Measurements from ENCODE around the gene IGSF21.

IGSF21 gene

DNA sequence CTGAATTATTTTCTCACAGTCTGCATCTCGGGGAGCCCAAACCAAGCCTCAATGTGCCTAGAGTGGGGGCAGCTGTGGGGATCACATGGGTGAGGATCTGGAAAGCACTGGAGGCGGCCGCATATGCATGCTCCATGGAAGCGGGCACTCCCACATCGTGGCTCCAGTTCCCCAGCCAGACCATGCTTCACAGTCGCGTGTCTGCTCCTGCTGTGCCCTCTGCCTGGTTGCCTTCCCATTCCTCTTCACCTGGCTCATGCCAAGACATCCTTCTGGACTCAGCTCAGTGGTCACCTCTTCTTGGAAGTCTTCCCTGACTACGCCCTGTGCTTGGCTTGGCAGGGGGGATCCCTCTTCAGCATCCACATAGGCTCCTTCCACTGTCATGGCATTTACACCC, 32.8 kb downstream of the IGSF21 start (continued):
- TF ChIP-seq, protein P1, sequence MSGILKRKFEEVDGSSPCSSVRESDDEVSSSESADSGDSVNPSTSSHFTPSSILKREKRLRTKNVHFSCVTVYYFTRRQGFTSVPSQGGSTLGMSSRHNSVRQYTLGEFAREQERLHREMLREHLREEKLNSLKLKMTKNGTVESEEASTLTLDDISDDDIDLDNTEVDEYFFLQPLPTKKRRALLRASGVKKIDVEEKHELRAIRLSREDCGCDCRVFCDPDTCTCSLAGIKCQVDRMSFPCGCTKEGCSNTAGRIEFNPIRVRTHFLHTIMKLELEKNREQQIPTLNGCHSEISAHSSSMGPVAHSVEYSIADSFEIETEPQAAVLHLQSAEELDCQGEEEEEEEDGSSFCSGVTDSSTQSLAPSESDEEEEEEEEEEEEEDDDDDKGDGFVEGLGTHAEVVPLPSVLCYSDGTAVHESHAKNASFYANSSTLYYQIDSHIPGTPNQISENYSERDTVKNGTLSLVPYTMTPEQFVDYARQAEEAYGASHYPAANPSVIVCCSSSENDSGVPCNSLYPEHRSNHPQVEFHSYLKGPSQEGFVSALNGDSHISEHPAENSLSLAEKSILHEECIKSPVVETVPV (CRISPR knock-in tag; IDR thresholded peaks at IDR 0.05) = no peak
- TF ChIP-seq, protein P2, sequence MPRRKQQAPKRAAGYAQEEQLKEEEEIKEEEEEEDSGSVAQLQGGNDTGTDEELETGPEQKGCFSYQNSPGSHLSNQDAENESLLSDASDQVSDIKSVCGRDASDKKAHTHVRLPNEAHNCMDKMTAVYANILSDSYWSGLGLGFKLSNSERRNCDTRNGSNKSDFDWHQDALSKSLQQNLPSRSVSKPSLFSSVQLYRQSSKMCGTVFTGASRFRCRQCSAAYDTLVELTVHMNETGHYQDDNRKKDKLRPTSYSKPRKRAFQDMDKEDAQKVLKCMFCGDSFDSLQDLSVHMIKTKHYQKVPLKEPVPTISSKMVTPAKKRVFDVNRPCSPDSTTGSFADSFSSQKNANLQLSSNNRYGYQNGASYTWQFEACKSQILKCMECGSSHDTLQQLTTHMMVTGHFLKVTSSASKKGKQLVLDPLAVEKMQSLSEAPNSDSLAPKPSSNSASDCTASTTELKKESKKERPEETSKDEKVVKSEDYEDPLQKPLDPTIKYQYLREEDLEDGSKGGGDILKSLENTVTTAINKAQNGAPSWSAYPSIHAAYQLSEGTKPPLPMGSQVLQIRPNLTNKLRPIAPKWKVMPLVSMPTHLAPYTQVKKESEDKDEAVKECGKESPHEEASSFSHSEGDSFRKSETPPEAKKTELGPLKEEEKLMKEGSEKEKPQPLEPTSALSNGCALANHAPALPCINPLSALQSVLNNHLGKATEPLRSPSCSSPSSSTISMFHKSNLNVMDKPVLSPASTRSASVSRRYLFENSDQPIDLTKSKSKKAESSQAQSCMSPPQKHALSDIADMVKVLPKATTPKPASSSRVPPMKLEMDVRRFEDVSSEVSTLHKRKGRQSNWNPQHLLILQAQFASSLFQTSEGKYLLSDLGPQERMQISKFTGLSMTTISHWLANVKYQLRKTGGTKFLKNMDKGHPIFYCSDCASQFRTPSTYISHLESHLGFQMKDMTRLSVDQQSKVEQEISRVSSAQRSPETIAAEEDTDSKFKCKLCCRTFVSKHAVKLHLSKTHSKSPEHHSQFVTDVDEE (CRISPR knock-in tag; IDR thresholded peaks at IDR 0.05) = no peak
- TF ChIP-seq ZNF565 (CRISPR knock-in tag; conservative IDR thresholded peaks at IDR 0.05; ENCODE audit: low read depth) = no peak
- TF ChIP-seq ARNTL (CRISPR knock-in tag; IDR thresholded peaks at IDR 0.05; ENCODE audit: borderline replicate concordance, low read depth) = no peak
- no peak for TF ChIP-seq TOX (CRISPR knock-in tag; IDR thresholded peaks at IDR 0.05; ENCODE audit: borderline replicate concordance)

- TF ChIP-seq ZNF8 (CRISPR knock-in tag; IDR thresholded peaks at IDR 0.05) (no peak), CSDC2 (CRISPR knock-in tag; IDR thresholded peaks at IDR 0.05) (no peak), TOX (CRISPR knock-in tag; IDR thresholded peaks at IDR 0.05; ENCODE audit: borderline replicate concordance) (no peak)
- no peak for ATAC-seq
Measured at GRCh38 chr1:18141661-18142060, 34.1 kb downstream of the IGSF21 start.

GRCh38 chr1:18142471-18142870, 34.9 kb downstream of the IGSF21 start:
- ATAC-seq = no peak; the same call in 2 of the 3 replicates
- no peak for TF ChIP-seq OSR1 (CRISPR knock-in tag; IDR thresholded peaks at IDR 0.05)
- TF ChIP-seq GLIS3 (CRISPR knock-in tag; IDR thresholded peaks at IDR 0.05) = no peak
- no peak for TF ChIP-seq TOX (CRISPR knock-in tag; IDR thresholded peaks at IDR 0.05; ENCODE audit: borderline replicate concordance)

GRCh38 chr1:18142969-18143368, 35.4 kb downstream of the IGSF21 start:
- ATAC-seq = no peak

More at GRCh38 chr1:18142969-18143368, 35.4 kb downstream of the IGSF21 start:
- TF ChIP-seq RARB (CRISPR knock-in tag; IDR thresholded peaks at IDR 0.05) (no peak), ARNTL (CRISPR knock-in tag; IDR thresholded peaks at IDR 0.05; ENCODE audit: borderline replicate concordance, low read depth) (no peak), BACH2 (CRISPR knock-in tag; IDR thresholded peaks at IDR 0.05; ENCODE audit: borderline replicate concordance) (no peak), CREB5 (CRISPR knock-in tag; IDR thresholded peaks at IDR 0.05; ENCODE audit: low read depth) (no peak), TCF4 (CRISPR knock-in tag; IDR thresholded peaks at IDR 0.05; ENCODE audit: borderline replicate concordance) (no peak)
- TF ChIP-seq, protein P3, sequence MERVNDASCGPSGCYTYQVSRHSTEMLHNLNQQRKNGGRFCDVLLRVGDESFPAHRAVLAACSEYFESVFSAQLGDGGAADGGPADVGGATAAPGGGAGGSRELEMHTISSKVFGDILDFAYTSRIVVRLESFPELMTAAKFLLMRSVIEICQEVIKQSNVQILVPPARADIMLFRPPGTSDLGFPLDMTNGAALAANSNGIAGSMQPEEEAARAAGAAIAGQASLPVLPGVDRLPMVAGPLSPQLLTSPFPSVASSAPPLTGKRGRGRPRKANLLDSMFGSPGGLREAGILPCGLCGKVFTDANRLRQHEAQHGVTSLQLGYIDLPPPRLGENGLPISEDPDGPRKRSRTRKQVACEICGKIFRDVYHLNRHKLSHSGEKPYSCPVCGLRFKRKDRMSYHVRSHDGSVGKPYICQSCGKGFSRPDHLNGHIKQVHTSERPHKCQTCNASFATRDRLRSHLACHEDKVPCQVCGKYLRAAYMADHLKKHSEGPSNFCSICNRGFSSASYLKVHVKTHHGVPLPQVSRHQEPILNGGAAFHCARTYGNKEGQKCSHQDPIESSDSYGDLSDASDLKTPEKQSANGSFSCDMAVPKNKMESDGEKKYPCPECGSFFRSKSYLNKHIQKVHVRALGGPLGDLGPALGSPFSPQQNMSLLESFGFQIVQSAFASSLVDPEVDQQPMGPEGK (CRISPR knock-in tag; IDR thresholded peaks at IDR 0.05; ENCODE audit: borderline replicate concordance) = no peak
- TF ChIP-seq, protein P2 (CRISPR knock-in tag; IDR thresholded peaks at IDR 0.05) = no peak
- TF ChIP-seq, protein P4, sequence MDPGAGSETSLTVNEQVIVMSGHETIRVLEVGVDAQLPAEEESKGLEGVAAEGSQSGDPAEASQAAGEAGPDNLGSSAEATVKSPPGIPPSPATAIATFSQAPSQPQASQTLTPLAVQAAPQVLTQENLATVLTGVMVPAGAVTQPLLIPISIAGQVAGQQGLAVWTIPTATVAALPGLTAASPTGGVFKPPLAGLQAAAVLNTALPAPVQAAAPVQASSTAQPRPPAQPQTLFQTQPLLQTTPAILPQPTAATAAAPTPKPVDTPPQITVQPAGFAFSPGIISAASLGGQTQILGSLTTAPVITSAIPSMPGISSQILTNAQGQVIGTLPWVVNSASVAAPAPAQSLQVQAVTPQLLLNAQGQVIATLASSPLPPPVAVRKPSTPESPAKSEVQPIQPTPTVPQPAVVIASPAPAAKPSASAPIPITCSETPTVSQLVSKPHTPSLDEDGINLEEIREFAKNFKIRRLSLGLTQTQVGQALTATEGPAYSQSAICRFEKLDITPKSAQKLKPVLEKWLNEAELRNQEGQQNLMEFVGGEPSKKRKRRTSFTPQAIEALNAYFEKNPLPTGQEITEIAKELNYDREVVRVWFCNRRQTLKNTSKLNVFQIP (CRISPR knock-in tag; IDR thresholded peaks at IDR 0.05; ENCODE audit: borderline replicate concordance, low read depth) = no peak

Data from SK-N-SH treated with all-trans-retinoic acid at 6 μM for 48 hours (cell line).